SK-N-MC (cell line): Measurements from ENCODE around the gene FOLR2.

Experiments used
- DNase-seq: peaks from one replicate; pipeline ENCODE4 v3.0.0-alpha.2; 2011; ENCODE audit warnings: low read depth, low spot score
- H3K27ac ChIP-seq: fragments of 200-600 bp; sonication (generic); 2 replicates; pipeline ENCODE4 v1.5.1; 2016; ENCODE audit warnings: mixed run types
- H3K36me3 ChIP-seq: fragments of 200-600 bp; sonication (generic); 2 replicates; pipeline ENCODE4 v1.6.1; 2017; ENCODE audit warnings: antibody characterized with exemption, low read length, mixed read lengths; ENCODE audit not compliant: insufficient read depth
- H3K4me3 ChIP-seq: fragments of 200-600 bp; sonication (generic); 2 replicates; pipeline ENCODE4 v1.5.1; 2016
- H3K9ac ChIP-seq: fragments of 200-600 bp; sonication (generic); 2 replicates; pipeline ENCODE4 v1.8.0; 2017; ENCODE audit warnings: mixed run types, mixed read lengths; ENCODE audit not compliant: insufficient read length
- H3K9me3 ChIP-seq: fragments of 200-600 bp; sonication (generic); 2 replicates; pipeline ENCODE4 v1.6.1; 2017; ENCODE audit warnings: low read depth, mild to moderate bottlenecking, antibody characterized with exemption, low read length, moderate library complexity, mixed read lengths
- EZH2 ChIP-seq: fragments of 200-600 bp; sonication (generic); IDR thresholded peaks from one replicate; pipeline ENCODE4 v1.6.1; 2017; ENCODE audit warnings: antibody characterized with exemption
- FOXP2 ChIP-seq: optimal IDR thresholded peaks from 2 replicates; pipeline ENCODE3; 2011; ENCODE audit warnings: mild to moderate bottlenecking, moderate library complexity; ENCODE audit not compliant: insufficient read depth; ENCODE audit errors: extremely low read length, control extremely low read depth
- POLR2AphosphoS5 ChIP-seq: IDR thresholded peaks from 2 replicates; pipeline ENCODE4 v1.6.1; 2012; ENCODE audit warnings: mild to moderate bottlenecking, low read depth, low read length, borderline replicate concordance

Gene FOLR2

DNA sequence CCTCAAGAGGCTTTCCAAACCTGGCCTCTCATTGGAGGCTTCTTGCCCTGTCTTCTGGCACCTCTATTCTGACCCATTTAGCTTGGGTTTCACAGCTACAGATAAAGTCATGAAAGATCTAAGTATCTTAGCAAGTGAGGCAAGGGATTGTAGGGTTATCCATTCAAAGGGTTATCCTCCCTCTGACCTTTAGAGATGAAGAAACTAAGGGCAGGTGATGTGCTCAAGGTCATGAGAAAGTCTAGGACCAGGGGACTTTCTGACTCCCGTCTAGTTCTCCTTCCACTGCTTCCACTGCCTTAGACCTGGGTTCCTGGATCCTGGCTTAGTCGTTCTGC lies 20.1 kb downstream of the FOLR2 start:
- Histone ChIP-seq H3K9ac (no peak overlapping the region), H3K27ac (no peak overlapping the region), H3K36me3 (peaks cover 32% of the 10 kb centered on the region; the same call in 1 of the 2 replicates), H3K9me3 (no peaks in the 10 kb centered on the region), H3K4me3 (no peak overlapping the region)
- TF ChIP-seq EZH2 = no peak
- no peak for TF ChIP-seq POLR2AphosphoS5
- no peak for TF ChIP-seq FOXP2
- DNase-seq = no peak

DNA sequence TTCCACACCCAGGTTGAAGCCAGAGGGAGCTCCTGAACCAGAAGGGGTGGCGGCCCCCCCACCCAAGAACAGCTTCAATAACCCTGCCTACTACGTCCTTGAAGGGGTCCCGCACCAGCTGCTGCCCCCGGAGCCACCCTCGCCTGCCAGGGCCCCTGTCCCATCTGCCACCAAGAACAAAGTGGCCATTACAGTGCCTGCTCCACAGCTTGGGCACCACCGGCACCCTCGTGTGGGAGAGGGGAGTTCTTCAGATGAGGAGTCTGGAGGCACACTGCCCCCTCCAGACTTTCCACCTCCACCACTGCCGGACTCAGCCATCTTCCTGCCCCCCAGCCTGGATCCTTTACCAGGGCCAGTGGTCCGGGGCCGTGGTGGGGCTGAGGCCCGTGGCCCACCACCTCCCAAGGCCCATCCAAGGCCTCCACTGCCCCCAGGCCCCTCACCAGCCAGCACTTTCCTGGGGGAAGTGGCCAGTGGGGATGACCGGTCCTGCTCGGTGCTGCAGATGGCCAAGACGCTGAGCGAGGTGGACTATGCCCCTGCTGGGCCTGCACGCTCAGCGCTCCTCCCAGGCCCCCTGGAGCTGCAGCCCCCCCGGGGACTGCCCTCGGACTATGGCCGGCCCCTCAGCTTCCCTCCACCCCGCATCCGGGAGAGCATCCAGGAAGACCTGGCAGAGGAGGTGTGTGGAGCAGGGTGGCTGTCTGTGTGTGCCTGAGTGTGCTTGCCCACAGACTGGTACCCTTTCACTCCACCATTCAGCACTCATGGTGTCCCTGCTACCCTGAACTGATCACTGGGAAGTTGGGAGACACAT lies 20.7 kb downstream of the FOLR2 start:
- TF ChIP-seq FOXP2 (no peak), POLR2AphosphoS5 (no peak), EZH2 (no peak)
- no peak overlapping the region for H3K9ac ChIP-seq
- no peak overlapping the region for H3K27ac ChIP-seq
- no peaks in the 10 kb centered on the region for H3K9me3 ChIP-seq
- DNase-seq = no peak
- H3K4me3 ChIP-seq = no peak overlapping the region
- H3K36me3 ChIP-seq = peaks cover 32% of the 10 kb centered on the region; the same call in 1 of the 2 replicates

DNA sequence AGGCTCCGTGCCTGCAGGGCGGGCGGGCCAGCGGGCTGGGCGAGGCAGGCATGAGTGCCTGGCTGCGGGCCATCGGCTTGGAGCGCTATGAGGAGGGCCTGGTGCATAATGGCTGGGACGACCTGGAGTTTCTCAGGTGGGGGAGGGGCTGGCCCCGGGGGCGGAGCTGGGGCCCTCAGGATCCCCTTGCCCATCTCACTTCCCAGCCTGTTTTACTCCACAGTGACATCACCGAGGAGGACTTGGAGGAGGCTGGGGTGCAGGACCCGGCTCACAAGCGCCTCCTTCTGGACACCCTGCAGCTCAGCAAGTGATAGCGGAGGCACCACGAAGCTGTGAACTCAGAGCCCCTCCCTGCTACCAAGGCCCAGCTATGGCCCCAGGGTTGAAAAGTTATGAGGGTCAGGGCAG lies 21.5 kb downstream of the FOLR2 start:
- Histone ChIP-seq H3K27ac (no peak overlapping the region), H3K9ac (no peak overlapping the region), H3K9me3 (no peaks in the 10 kb centered on the region), H3K4me3 (no peak overlapping the region), H3K36me3 (peaks cover 26% of the 10 kb centered on the region; the same call in 1 of the 2 replicates)
- no peak for TF ChIP-seq EZH2
- TF ChIP-seq POLR2AphosphoS5 = no peak
- no peak for DNase-seq

DNA sequence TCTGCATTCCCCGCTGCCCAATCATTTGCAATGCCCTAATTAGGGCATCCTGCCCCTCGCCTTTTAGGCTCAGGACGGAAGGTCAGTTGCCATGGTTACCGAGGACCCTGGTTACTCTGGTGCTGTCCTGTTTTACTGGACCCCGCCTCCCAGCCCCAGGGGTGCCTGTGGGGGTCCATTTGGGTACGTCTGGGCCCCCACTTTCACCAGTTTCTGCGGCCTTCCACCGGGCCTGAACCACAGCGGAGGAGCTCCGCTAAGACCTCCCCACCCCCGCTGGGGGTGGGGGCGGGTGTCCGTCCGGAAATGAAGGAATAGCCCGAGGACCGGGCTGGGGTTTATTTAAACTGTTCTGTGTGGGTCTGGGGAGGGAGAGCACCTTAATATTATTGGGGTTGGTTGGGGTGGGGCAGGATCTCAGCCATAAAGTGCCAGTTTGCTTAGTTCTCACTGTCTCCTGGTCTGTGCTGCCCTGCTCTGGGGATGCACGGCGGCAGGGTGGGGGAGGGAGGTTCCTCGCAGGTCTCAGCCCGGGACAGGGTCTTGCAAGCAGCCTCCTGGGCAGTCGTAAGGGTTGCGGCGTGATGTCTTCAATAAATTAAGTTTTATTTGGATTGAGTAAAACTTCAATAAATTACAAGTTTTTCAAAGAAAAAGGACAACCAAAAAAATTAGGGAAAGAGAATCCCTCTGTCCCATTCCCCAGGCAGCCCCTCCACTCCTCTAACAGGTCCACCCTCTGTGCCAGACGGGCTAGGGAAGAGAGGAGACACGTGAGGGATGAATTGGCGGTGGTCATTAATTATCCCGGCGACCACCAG lies 22.1 kb downstream of the FOLR2 start:
- H3K4me3 ChIP-seq = no peak overlapping the region
- DNase-seq = no peak
- H3K36me3 ChIP-seq = peaks cover 22% of the 10 kb centered on the region; the same call in 1 of the 2 replicates
- TF ChIP-seq FOXP2 (no peak), EZH2 (no peak), POLR2AphosphoS5 (peak; percentile 6)
- H3K9me3 ChIP-seq = no peaks in the 10 kb centered on the region
- no peak overlapping the region for H3K9ac ChIP-seq
- no peak overlapping the region for H3K27ac ChIP-seq

DNA sequence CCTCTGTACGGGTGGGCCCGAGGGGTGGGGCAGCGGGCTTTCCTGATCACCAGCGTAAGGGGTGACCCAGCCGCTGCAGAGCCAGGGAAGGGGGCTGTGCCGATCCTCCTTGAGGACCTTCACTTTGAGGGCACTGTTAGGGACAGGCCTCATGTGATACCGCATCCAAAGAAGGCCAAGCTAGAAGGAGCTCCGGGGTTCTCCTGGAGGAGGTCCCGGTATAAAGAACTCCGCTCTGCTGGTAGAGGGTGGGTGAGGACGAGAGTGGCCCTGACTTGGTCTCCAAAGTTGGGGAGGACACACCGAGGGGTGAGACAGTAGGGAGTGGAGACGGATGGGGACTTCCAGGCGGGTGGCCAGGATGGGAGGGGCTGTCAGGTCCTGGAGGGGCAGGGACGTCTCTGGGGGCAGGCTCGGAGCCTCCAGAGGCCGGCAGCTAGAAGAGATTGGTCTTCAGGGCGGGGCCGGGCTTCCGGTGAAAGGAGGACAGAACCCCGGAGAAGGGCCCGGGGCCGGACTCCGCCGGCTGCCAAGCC lies 22.8 kb downstream of the FOLR2 start:
- no peak overlapping the region for H3K27ac ChIP-seq
- no peak overlapping the region for H3K4me3 ChIP-seq

DNA sequence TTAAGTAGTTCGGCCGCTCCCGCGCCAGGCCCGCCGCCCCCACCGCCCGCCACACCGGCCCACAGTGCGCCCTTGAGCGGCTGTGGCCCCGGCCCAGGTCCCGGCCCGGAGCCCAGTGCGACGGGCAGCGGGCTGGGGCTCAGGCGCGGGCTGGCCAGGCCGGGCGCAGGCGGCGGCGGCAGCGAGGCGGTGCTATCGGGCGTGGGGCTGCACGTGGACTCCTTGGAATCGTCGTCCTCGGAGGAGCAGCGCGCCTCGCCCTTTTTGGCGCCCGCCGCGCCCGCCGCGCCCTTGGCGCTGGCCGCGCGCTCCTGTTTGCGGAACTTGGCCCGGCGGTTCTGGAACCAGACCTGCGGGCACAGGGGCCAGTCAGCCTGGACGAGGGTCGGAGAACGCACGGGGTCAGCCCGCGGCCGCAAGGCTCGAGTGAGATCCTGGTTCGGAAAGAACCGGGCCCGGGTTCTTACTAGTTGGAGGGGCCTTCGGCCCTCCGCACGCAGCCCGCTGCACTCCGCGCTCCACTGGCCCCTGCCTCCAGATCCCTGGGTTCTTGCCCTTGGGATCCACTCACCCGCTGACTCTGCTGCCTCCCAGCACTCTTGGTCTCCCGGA lies 23.4 kb downstream of the FOLR2 start:
- Histone ChIP-seq H3K9me3 (no peaks in the 10 kb centered on the region), H3K4me3 (no peak overlapping the region), H3K9ac (no peak overlapping the region), H3K27ac (no peak overlapping the region), H3K36me3 (peaks cover 17% of the 10 kb centered on the region; the same call in 1 of the 2 replicates)
- TF ChIP-seq FOXP2 = no peak
- TF ChIP-seq EZH2 = no peak
- no peak for TF ChIP-seq POLR2AphosphoS5
- DNase-seq = no peak

More for the DNA sequence above, 22.8 kb downstream of the FOLR2 start:
- peaks cover 18% of the 10 kb centered on the region; the same call in 1 of the 2 replicates for H3K36me3 ChIP-seq
- no peaks in the 10 kb centered on the region for H3K9me3 ChIP-seq
- TF ChIP-seq POLR2AphosphoS5 (peak; percentile 54; the same call in 1 of the 2 replicates), FOXP2 (no peak)
- no peak for DNase-seq
- H3K9ac ChIP-seq = no peak overlapping the region

DNA sequence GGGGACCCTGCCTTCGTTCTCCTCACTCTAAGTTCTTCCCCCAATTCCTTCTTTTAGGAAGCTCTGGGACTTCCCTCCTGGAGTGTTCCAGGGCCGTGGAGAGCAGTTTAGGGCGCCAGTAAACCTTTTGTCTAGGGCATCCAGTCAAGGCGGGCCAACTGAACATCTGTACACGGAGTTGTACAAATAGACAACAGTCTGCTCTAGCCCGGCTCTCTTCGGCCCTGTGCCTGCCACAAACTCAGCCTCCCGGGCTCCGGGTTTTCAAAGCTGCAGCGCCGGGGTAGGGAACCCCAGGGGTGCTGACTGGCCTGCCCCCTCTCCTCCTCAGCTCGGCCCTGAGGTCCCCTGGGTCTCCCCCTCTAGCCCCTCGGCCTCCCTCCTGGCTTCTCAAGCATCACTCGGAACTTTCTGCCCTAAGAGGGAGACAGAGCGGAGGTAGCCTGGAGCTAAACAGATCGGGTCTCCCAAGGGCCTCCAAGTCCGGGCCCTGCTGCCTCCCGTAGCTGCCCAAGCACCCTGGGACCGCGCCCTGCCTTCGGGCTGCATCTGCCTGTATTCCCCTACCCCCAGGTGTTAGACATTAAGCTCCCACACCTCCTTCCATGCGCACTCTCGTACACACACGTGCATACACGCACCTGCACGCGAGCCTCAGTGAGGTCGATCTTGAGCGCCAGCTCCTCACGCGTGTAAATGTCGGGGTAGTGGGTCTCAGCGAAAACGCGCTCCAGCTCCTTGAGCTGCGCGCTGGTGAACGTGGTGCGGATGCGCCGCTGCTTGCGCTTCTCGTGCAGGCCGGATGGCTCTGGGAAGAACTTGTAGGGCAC lies 24.1 kb downstream of the FOLR2 start:
- Histone ChIP-seq H3K9ac (no peak overlapping the region), H3K4me3 (no peak overlapping the region), H3K36me3 (peaks cover 14% of the 10 kb centered on the region; the same call in 1 of the 2 replicates), H3K27ac (no peak overlapping the region), H3K9me3 (no peaks in the 10 kb centered on the region)
- DNase-seq = no peak
- TF ChIP-seq POLR2AphosphoS5 (no peak), EZH2 (no peak), FOXP2 (no peak)
